Activated T-cell treated with anti-CD3 and anti-CD28 coated beads, Interleukin-2, amount 50 U/mL, for 24 hours (primary cell): ENCODE results near the gene COQ9.

Source experiments
- DNase-seq: peaks from one replicate; pipeline ENCODE4 v3.0.0-alpha.2; 2020
- H3K27ac Mint-ChIP-seq: 2 replicates; pipeline ENCODE4 v1.8.0; 2020; ENCODE audit warnings: mild to moderate bottlenecking, mixed read lengths
- H3K27me3 Mint-ChIP-seq: 2 replicates; pipeline ENCODE4 v1.8.0; 2020; ENCODE audit warnings: mixed read lengths
- H3K36me3 Mint-ChIP-seq: 2 replicates; pipeline ENCODE4 v1.8.0; 2020; ENCODE audit warnings: low read depth, mixed read lengths
- H3K4me1 Mint-ChIP-seq: 2 replicates; pipeline ENCODE4 v1.8.0; 2020; ENCODE audit warnings: low read depth, mixed read lengths
- H3K4me3 Mint-ChIP-seq: 2 replicates; pipeline ENCODE4 v1.8.0; 2020; ENCODE audit warnings: mild to moderate bottlenecking, moderate library complexity, mixed read lengths
- H3K9me3 Mint-ChIP-seq: 2 replicates; pipeline ENCODE4 v1.8.0; 2020; ENCODE audit warnings: mixed read lengths

The COQ9 gene

GRCh38 chr16:57473176-57473840 is 26.0 kb downstream of the COQ9 start:
- H3K4me1 Mint-ChIP-seq, result peaks cover 16% of the 10 kb centered on the region
- no peaks in the 10 kb centered on the region for H3K9me3 Mint-ChIP-seq
- no peaks in the 10 kb centered on the region for H3K27me3 Mint-ChIP-seq
- DNase-seq, result no peak
- H3K27ac Mint-ChIP-seq, result peak overlapping the region; percentile 53
- peaks cover 44% of the 10 kb centered on the region for H3K36me3 Mint-ChIP-seq
- no peak overlapping the region for H3K4me3 Mint-ChIP-seq

DNA sequence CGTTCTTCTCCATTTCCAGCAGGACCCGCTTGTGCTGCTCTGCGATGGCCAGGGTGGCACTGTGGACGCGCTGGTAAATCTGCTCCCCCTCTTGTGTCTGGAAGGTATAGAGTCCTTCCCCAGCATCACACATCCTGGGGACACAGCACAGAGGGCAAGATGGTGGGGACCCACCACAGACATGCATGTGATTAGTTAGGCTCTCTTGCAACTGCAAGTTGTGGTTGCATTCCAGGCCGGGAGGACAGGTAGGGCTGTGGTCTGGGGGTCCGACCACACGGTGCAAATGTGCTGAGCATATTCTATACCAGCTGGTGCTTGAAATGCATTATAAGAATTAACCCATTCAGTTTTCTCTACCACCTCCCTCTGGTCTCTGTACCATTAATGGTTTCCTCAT is 26.6 kb downstream of the COQ9 start:
- H3K27me3 Mint-ChIP-seq, result no peaks in the 10 kb centered on the region
- H3K36me3 Mint-ChIP-seq, result peaks cover 38% of the 10 kb centered on the region
- peaks cover 16% of the 10 kb centered on the region for H3K4me1 Mint-ChIP-seq
- DNase-seq, result no peak
- H3K4me3 Mint-ChIP-seq, result no peak overlapping the region
- peak overlapping the region; percentile 53 for H3K27ac Mint-ChIP-seq
- no peaks in the 10 kb centered on the region for H3K9me3 Mint-ChIP-seq

DNA sequence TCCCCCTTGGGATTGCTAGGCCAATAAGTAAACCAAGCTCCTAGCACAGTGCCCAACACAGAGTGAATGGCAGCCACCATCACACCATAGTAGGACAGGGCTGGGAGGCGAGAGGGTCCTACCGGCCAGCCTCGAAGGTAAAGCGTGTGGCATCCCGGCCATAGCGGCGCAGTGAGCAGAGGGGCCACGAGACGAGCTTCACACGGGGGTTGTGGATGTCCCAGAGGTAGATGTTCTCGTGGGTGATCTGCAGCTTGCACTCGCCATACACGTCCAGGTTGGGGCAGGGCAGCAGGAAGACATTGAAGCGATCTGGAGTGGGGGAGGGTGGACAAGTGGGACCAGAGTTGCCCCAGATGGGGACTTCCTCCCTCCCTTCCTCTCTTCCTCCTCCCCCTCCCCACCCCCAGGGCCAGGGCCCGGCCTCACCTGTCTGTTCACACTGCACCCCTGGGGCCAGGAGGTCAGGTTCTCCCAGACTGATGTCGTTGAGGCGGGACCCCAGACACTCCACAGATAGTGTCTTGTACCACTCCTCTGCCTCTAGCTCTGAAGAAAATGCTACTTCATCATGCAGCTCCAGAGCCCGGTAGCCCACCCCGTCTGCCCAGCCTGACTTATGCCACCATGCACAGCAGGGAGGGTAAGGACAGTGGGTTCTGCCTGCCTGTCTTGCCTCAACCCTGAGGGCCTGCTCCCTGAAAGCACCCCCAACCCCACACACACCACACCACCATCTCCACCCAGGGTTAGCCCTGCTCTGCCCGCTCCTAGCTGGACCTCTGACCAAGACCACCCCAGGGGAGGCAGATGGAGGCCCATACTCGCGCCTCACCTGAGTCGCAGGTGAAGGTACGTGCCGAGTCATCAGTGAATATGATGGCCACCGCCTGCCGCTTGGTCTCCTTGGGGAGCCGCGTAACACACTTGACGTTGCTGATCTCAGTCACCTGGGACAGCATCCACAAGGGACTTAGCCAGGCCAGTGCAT is 27.7 kb downstream of the COQ9 start:
- Mint-ChIP-seq H3K36me3 (peaks cover 27% of the 10 kb centered on the region), H3K4me1 (peaks cover 16% of the 10 kb centered on the region), H3K4me3 (peak overlapping the region; percentile 15), H3K9me3 (no peaks in the 10 kb centered on the region), H3K27ac (peak overlapping the region; percentile 86), H3K27me3 (no peaks in the 10 kb centered on the region)
- no peak for DNase-seq

DNA sequence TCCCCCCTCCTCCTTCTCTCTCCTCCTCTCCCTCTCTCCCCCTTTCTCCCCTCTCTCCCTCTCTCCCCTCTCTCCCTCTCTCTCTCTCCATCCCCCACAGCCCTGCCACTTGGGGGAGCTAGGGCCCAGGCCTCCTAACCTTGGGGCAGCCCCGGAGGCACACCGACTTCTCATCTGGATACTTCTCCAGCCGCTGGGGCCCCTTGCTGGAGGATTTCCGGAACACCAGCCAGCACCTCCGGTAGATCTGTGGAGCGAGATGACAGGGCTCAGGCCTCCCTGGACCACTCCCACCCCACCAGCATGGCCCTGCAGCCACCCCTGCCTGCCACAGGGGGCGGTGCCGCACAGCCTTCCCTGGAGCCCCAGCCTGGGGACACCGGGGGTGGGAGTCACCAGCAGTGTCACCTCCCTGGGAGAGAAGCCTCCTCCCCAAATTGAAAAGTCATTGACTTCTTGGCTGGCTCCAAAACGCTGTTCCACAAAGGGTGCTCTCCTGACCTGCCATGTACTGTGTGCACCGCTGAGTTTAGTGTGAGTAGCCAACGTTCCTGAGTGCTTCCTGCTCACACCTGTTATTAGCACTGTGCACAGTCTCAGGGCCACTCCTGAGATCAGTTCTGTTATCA is 28.5 kb downstream of the COQ9 start:
- no peaks in the 10 kb centered on the region for H3K9me3 Mint-ChIP-seq
- peak overlapping the region; percentile 86 for H3K27ac Mint-ChIP-seq
- peak; percentile 87 for DNase-seq
- peaks cover 16% of the 10 kb centered on the region for H3K4me1 Mint-ChIP-seq
- H3K36me3 Mint-ChIP-seq, result peaks cover 19% of the 10 kb centered on the region
- H3K4me3 Mint-ChIP-seq, result peak overlapping the region; percentile 21
- H3K27me3 Mint-ChIP-seq, result no peaks in the 10 kb centered on the region

DNA sequence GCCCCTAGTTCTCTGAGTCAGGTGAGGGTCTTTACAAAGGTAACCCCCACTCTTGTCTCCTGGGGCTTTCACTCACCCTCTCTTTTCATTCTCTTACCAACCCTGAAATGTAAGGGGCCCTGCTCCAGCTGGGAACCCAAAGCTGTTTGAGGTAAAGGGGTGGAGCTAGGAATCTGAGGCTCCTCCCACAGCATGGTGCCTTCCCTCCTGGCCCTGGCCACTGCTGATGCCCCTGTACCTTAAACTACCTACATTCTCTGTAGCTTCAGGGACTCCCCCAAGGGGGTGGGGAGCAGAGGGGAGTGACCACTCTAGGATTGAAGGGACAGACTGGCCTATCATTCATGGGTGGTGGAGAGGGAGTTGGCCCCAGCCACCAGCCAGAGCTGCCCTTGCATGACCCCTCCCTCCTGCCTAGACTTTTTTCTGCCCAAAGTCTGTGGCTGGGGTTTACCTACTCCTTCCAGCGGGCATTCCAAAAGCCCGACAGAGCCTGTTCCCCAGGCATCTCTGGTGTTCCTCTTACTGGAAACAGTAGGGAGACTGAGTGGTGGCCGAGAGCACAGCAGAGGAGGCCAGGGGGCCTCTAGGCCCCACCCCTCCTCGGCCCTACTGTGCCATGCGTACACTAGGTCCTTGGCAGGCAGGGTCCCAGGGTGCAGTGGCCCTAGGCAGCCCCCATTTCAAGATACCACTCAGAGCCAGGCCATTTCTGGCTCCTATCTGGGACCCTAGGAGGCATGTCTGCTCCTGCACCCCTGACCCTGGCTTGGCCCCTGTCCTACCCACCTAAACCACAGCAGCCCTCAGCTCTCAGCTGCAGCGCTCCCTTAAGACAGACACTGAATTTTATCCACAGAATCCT is 29.5 kb downstream of the COQ9 start:
- no peaks in the 10 kb centered on the region for H3K27me3 Mint-ChIP-seq
- no peak overlapping the region for H3K4me3 Mint-ChIP-seq
- no peaks in the 10 kb centered on the region for H3K9me3 Mint-ChIP-seq
- no peak for DNase-seq
- H3K27ac Mint-ChIP-seq, result peak overlapping the region; percentile 74
- H3K36me3 Mint-ChIP-seq, result peaks cover 11% of the 10 kb centered on the region
- H3K4me1 Mint-ChIP-seq, result peaks cover 16% of the 10 kb centered on the region

GRCh38 chr16:57477531-57478202 is 30.4 kb downstream of the COQ9 start:
- no peak for DNase-seq
- Mint-ChIP-seq H3K4me3 (no peak overlapping the region), H3K9me3 (no peaks in the 10 kb centered on the region), H3K4me1 (peaks cover 16% of the 10 kb centered on the region), H3K36me3 (peaks cover 5% of the 10 kb centered on the region), H3K27me3 (no peaks in the 10 kb centered on the region), H3K27ac (peak overlapping the region; percentile 33)

- Mint-ChIP-seq H3K4me1 (peaks cover 16% of the 10 kb centered on the region), H3K36me3 (no peaks in the 10 kb centered on the region), H3K9me3 (no peaks in the 10 kb centered on the region), H3K27ac (no peak overlapping the region), H3K4me3 (no peak overlapping the region), H3K27me3 (no peaks in the 10 kb centered on the region)
- DNase-seq, result no peak
Measured at GRCh38 chr16:57478396-57479204, 31.3 kb downstream of the COQ9 start.

DNA sequence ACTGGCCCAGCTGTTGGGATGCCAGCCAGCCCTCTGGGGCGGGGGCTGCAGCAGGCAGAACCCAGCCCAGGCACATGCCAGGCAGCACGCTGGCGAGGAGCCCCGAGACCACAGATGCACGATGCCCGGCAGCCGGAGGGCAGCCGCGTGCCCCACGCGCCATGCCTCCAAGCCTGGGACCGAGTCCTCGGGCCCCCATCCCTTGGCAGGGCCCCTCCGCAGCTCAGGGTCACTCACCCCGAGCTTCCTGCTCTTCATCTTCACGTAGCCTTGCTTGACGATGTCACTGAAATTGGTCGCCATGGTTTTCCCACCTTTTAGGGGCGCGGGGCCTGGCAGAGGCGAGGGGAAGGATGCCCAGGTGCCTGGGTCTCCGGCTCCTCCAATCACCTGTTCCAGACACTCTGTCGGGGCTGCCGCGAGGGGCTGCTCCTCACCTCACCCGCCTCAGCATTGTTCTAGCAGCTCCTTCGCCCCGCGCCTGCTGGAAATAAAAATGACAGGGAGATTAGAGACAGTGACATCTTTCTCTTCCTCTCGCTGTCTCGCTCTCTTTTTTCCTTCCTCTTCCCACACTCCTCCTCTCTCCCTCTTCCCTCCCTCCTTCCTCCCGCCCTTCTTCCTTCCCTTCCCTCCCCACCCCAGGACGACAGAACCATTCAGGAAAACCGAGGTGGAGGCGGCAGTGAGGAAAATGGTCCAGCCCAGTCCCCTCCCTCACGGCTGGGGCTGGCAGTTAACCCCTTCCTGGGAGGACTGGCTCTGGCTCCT is 32.1 kb downstream of the COQ9 start:
- H3K36me3 Mint-ChIP-seq, result no peaks in the 10 kb centered on the region
- no peak overlapping the region for H3K4me3 Mint-ChIP-seq
- no peak overlapping the region for H3K27ac Mint-ChIP-seq
- no peaks in the 10 kb centered on the region for H3K27me3 Mint-ChIP-seq
- no peak for DNase-seq
- no peaks in the 10 kb centered on the region for H3K9me3 Mint-ChIP-seq
- H3K4me1 Mint-ChIP-seq, result peaks cover 16% of the 10 kb centered on the region

DNA sequence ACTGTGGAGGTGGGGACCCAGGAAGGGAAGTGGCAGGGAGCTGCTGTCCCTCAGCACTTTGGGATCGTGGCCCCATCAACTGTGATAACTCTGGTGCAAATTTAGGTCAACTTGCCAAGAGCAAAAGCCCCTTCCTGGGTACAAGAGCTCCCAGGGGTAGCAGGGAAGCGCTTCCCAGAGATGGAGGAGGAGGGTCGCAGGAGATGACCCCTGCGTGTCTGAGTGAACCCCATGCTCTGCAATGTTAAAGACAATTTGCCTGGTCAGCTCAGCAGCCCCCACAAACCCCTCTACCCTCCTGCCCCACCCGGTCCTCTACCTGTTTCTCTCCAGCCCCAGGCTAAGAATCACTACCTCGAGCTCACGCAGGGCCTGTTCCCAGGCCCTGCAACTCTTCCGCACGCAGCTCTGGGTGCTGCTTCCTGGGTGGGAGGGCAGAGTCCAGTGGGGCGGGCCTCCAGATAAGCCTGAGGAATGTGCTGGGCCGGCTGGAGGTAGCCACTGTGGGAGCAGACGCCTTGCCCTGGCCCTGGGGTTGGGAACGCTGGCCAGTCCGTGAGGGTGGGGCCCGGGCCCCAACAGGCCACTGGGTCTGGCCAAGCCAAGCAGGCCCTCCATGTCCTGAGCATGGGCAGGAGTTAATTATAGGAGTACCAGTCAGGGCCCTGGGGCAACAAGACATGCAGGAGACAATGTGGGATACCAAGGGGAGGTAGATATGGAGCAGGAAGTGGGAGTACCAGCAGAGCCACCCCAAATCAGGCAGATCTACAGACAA is 32.9 kb downstream of the COQ9 start:
- Mint-ChIP-seq H3K4me1 (peaks cover 15% of the 10 kb centered on the region), H3K27me3 (no peaks in the 10 kb centered on the region), H3K9me3 (no peaks in the 10 kb centered on the region), H3K27ac (no peak overlapping the region), H3K4me3 (no peak overlapping the region), H3K36me3 (no peaks in the 10 kb centered on the region)
- no peak for DNase-seq

- H3K27ac Mint-ChIP-seq, result no peak overlapping the region
- no peaks in the 10 kb centered on the region for H3K27me3 Mint-ChIP-seq
- no peaks in the 10 kb centered on the region for H3K36me3 Mint-ChIP-seq
- H3K4me1 Mint-ChIP-seq, result peaks cover 16% of the 10 kb centered on the region
- H3K4me3 Mint-ChIP-seq, result no peak overlapping the region
- no peaks in the 10 kb centered on the region for H3K9me3 Mint-ChIP-seq
- DNase-seq, result no peak
Measured at GRCh38 chr16:57480754-57481230, 33.5 kb downstream of the COQ9 start.

DNA sequence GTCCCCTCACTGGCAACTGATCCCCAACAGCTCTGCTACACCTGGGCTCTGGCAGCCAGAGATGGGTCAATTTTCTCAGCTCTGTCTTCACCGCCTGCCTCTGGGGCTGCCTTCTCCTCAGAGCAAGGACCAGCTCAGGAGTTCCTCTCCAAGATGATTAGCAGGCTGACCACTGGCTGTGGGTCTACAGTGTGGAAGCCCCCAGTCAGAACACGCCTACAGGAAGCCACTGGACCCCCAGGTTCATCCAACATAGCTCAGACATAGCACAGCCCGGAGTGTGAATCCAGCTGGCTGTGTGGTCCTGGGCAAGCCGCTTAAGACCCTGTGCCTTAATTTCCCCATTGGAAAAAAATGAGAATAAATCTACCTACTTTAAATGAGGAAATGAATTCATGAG is 34.1 kb downstream of the COQ9 start:
- H3K27ac Mint-ChIP-seq, result no peak overlapping the region
- H3K36me3 Mint-ChIP-seq, result no peaks in the 10 kb centered on the region
- peaks cover 13% of the 10 kb centered on the region for H3K4me1 Mint-ChIP-seq
- DNase-seq, result no peak
- H3K9me3 Mint-ChIP-seq, result no peaks in the 10 kb centered on the region
- no peaks in the 10 kb centered on the region for H3K27me3 Mint-ChIP-seq
- no peak overlapping the region for H3K4me3 Mint-ChIP-seq
